Coronary artery (tissue), 2 donors: Measurements from ENCODE around the gene FPR1.
A peak's percentile ranks its signal among the peaks of the same experiment; 100 is the strongest.

Experiments
- DNase-seq: peaks from one replicate; pipeline ENCODE4 v3.0.0-alpha.2; 2017; ENCODE audit warnings: low spot score
- H3K27ac ChIP-seq, 2 donors: fragments of 200-600 bp; sonication (generic); one replicate each; pipeline ENCODE4 v1.5.1; 2016 to 2019
- H3K4me3 ChIP-seq: fragments of 200-600 bp; sonication (generic); 2 replicates; pipeline ENCODE4 v1.5.1; 2016; ENCODE audit warnings: mild to moderate bottlenecking, moderate library complexity
- CTCF ChIP-seq: fragments of 200-600 bp; sonication (generic); IDR thresholded peaks from one replicate; pipeline ENCODE4 v1.5.1; 2019; ENCODE audit warnings: antibody characterized with exemption

The FPR1 gene

GRCh38 chr19:51751655-51752054, at the start of gene FPR1:
Gene FPR1 (minus strand): TSS chr19:51751878. CDS start chr19:51746994, 4,884 bp downstream.
- DNase-seq = no peak
- Histone ChIP-seq H3K27ac (peak within 1 kb of the TSS in 1 of 2 donors; percentile 65), H3K4me3 (peak within 1 kb of the TSS; percentile 53)
- TF ChIP-seq CTCF = no peak

DNA sequence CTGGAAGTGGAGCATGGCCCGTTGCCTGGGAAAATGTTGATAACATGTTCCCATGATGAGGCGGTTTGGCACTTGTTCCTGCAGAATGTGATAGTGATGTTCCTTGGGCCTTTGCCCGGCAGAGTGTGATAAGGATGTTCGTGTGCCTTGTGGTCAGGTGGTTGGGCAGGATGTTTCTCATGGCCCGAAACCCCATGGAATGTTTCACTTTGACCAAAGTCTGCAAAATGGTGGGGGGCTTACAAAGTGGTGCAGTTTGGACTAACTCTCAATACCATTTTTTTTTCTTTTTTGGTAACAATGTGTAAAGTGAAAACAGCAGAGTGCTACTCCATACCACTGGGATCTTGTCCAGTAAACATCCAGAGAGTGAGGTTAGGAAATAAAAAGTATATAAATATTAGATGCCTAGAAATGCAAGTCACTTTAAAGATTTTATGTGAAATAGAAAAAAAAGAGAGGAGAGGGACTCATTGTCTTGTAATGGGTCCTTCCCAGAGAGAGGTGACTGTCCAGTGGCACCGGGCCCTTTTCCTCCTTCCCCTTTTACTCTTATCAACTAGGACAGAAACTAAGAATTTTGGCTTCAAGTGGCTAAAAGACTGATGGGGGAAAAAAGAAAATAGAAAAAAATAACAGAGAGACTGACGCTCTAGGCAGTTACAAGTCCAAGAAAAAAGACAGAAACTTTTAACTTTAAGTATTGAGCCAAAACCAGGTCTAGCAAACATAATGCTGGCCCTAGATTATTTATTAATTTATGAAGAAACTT, 49.0 kb upstream of the FPR1 start:
- DNase-seq = peak; percentile 79
- Histone ChIP-seq H3K4me3 (peak overlapping the region; percentile 38), H3K27ac (peak overlapping the region; percentile 47 to 80)
- TF ChIP-seq CTCF = no peak

- peak overlapping the region; percentile 38 for H3K4me3 ChIP-seq
- DNase-seq = no peak
Measured at GRCh38 chr19:51799774-51800472, 48.2 kb upstream of the FPR1 start.

GRCh38 chr19:51799034-51799773, 47.5 kb upstream of the FPR1 start:
- DNase-seq = peak; percentile 91
- peak overlapping the region; percentile 38 for H3K4me3 ChIP-seq
- no peak for TF ChIP-seq CTCF

More at GRCh38 chr19:51799774-51800472, 48.2 kb upstream of the FPR1 start:
- peak overlapping the region; percentile 73 to 80 for H3K27ac ChIP-seq
- TF ChIP-seq CTCF = no peak

GRCh38 chr19:51798062-51798461, 46.4 kb upstream of the FPR1 start:
- Histone ChIP-seq H3K27ac (peak overlapping the region in 1 of 2 donors; percentile 80), H3K4me3 (peak overlapping the region; percentile 44)
- no peak for TF ChIP-seq CTCF
- DNase-seq = no peak

More at GRCh38 chr19:51799034-51799773, 47.5 kb upstream of the FPR1 start:
- peak overlapping the region; percentile 73 to 80 for H3K27ac ChIP-seq

DNA sequence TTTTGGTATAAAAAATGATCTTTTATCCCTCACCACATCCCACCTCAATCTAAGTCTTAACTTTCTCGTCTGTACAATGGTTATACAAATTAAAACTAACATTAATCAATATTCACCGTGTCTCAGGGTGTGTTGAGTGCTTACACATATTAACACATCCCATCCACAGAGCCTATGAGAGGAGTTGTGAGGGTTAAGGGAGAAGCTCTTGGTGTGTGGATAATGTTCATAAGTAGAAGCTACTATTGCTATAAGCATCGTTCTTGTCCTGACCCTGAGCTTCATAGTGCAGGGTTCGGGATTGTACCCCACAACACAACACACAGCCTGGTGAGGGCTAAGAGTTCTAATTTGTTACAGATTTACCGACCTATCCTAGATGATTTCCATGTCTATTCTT, 45.8 kb upstream of the FPR1 start:
- no peak for TF ChIP-seq CTCF
- peak overlapping the region in 1 of 2 donors; percentile 66 for H3K27ac ChIP-seq
- H3K4me3 ChIP-seq = peak overlapping the region; percentile 53
- no peak for DNase-seq
